NCI-H345 (cell line): ENCODE measurements around the gene FMN2.

Experiments used
- DNase-seq: peaks from one replicate; lab custom pipeline; 2025; lab: John Stamatoyannopoulos, UW

FMN2 gene

DNA sequence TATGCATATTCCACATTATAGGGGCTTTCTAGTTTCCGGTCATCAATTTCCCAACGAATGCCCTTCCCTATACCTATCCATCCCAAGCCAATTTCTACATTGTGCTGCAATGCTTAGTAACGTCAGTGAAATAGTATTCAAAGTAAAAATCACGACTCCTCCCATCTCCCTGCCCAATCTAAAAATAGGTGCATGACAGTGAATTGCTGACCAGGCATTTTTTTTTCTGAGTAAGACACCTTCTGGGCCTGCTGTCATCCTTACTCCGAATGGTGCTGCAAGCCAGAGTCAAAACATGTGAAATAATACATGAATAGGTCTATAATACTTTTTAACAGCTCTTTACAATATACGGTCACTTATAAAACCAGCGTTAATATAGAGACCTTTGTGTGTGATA is 400.1 kb downstream of the FMN2 start:
- no peak for DNase-seq

DNA sequence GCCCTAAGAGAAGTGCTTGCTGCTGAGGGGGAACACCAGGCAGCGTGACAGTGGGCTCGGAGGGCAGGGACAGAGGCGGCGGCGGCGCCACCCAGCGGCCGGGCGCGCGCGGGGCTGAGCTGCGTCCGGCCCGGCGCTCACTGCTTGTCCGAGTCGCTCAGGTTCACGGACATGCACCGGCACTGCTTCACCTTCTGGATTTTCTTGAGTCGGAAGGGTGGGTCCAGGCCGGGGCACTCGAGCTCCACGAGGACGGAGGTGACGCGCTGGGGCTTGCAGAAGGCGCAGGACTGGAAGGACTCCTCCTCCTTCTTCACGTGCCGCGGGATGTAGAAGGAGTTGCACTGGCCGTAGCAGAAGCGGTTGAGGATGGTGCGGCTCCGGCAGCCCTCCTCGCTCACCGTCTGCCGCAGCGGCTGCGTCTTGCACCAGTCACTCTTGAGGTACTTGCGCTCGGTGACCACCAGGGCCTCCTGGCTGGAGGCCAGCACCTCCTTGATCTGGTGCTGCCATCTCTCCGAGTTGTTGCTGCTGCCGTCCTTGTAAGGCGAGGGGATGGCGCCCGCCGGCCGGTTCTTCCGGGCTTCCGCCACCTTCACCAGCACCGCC is 401.3 kb downstream of the FMN2 start:
- no peak for DNase-seq

- no peak for DNase-seq
Measured at GRCh38 chr1:240495601-240496000, 403.9 kb downstream of the FMN2 start.

- DNase-seq: no peak
Measured at GRCh38 chr1:240496356-240496755, 404.7 kb downstream of the FMN2 start.

DNA sequence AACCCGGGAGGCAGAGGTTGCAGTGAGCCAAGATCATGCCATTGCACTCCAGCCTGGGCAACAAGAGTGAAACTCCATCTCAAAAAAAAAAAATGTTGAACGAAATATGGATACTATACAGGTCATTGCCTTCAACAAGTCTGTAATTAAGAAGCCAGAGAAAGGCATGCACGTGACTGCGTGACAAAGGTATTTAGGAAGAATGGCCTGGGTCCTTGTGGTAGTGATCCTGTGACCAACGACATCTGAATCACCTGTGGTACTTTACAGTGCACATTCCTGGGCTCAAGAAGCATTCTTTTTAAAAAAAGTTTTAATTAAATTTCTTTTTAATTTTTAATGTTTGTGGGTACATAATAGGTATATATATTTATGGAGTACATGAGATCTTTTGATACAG is 405.3 kb downstream of the FMN2 start:
- no peak for DNase-seq

DNA sequence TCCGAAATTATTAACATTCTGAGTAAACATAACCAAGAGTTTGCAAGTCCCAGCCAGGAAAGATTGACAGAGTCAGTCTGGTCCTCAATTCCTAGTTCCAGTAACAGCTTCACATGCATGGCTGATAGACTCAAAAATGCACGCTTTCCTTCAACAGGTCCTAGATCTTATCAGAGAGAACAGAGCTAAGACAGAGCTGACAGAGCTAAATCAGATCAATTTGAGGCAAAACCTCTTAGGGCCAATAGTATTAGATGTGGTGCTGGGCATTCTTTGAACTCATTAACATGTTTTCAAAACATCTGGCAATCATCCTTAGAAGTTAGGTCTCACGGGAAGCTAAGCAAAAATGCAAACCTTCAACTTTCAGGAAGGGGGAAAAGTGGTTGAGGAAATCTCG is 406.2 kb downstream of the FMN2 start:
- no peak for DNase-seq

DNA sequence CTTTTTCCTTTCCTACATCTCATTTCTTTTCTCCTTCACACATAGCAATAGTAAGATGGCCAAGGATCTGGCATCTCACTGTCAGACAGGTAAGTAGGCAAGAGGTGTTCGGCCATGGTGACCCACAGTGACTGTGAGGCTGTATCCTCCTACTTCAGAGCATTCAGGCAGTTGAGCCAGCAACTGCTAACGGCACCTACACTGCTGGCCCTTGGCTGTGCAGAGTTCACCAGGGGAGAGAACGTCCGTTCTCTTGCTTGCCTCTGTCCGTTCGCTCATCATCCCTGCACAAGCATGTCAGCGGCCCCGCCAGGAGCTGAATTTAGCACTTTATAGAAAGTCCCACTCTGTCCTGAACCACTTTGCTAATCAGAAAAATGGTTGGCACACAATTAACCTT is 406.7 kb downstream of the FMN2 start:
- no peak for DNase-seq

- DNase-seq: no peak
Measured at GRCh38 chr1:240499012-240499411, 407.3 kb downstream of the FMN2 start.

DNA sequence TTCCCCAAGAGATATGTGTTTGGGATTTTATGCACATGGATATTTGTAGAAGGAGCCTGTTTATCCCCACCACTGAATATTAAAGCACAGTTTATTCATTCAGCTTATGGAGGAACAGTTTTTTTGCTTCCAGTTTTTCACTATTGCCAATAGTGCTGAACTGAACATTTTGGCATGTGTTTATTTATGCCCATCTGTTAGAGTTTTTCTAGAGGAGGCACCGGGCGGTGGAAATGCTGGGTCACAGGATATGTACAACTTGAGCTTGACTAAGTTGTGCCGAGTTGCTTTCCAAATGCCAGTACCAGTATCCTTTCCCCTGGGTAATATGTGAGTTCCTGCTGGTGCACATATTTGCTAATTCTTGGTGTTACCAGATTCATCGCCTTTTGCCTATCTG is 409.0 kb downstream of the FMN2 start:
- no peak for DNase-seq

DNA sequence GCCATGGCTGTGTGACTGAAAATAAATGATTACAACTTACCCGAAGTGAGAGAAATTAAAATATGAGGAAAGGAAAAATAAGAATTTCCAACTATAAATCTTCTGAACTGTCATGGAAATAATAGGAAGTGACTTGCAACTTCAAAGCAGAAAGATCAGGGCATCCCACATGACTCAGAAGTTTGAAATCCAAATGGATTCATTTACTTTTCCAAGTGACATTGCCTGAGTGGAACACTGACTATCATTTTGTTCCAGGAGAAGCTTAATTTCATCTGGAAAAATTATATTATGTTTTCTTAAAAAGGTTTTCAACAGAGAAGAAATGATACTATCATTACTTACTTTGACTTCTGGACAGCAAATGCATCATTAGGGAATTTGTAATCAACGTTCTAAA is 409.4 kb downstream of the FMN2 start:
- no peak for DNase-seq

DNA sequence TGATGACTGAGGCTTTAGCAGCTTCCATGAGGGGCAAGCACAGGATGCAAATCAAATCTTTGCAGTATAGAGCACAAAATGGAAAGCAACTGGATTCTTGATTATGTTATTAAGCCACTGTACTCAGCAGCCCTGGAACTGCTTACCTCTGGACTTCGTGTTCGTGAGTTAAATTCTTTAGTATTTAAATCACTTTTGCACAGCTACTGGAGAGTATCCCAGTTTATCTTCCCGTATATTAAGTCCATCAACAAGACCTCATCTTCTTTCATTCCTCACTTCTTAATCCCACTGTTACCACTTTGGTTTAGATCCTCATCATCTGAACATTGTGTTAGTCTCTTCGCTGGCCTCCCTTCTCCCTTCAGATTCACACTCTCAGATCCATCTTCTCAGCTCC is 411.4 kb downstream of the FMN2 start:
- DNase-seq: no peak

GRCh38 chr1:240503558-240503957 is 411.9 kb downstream of the FMN2 start:
- DNase-seq: no peak

GRCh38 chr1:240506176-240506575 is 414.5 kb downstream of the FMN2 start:
- DNase-seq: no peak

GRCh38 chr1:240508201-240508600 is 416.5 kb downstream of the FMN2 start:
- DNase-seq: no peak

DNA sequence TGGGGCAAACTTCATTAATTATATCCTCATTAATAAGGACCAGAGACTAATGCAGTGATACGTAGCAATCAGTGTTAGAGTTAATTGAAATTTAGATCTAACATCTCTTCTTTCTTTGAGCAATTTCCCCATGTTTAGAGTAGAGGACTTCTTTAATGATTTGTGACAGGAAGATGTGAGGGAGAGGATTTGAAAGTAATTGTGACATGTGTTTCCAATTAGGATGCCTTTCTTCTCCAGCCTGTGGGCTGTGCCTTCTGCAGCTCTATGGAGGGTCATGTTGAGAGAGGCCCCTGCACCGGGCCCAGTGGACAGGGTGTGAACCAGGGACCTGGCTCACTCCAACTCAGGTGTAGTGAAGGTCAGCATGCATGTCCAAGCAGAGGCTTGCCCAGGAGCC is 417.3 kb downstream of the FMN2 start:
- no peak for DNase-seq

DNA sequence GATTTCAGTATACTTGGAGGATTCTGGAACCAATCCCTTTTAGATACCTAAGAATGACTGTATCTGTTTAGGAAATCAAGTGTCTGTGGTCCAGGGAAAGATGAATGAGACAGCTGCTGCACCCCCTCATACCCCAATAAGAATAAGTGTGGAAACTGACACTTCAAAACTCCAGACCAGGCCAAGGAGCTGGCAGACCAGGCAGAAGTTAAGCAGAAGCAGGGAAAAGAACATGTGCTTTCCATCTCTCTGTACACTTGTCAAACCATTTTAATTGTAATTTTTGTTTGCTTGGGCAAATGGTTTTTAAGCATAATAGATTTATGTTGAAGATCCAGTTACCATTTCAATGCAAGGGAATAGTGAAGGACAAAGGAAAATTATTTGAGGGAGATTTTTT is 420.1 kb downstream of the FMN2 start:
- no peak for DNase-seq

DNA sequence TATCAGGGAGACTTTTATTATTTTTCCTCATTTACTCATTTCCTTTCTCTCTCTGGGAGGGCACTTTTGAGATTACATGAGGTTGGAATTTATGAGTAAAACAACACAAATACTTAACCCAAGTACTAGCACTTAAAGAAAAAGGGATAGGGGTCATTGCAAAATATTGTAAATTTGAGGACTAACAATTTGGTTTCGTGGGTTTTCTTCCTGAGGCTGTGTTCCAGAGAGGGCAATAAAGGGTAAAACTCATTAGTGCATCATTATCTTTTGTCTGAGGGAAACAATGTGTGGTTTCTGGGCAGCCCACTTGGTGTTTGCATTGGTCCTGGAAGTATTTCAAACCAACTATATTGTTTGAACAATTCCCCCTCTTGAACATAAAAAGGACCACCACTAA is 423.8 kb downstream of the FMN2 start:
- no peak for DNase-seq

DNA sequence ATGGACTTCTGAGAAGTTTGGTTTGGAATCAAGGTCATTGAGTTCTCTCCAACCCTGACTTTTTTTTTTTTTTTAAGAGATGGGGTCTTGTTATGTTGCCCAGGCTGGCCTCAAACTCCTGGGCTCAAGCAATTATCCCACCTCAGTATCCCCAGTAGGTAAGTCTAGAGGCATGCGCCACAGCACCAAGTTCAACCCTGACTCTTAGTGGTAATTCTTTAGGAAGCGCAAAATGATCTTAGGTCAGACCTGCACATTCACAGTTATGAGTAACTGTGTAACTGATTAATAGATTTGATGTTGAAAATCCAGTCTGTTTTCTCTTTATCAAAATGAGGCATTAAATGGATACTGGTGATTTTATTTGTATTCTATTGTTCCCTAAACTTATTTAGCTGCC is 424.4 kb downstream of the FMN2 start:
- no peak for DNase-seq

DNA sequence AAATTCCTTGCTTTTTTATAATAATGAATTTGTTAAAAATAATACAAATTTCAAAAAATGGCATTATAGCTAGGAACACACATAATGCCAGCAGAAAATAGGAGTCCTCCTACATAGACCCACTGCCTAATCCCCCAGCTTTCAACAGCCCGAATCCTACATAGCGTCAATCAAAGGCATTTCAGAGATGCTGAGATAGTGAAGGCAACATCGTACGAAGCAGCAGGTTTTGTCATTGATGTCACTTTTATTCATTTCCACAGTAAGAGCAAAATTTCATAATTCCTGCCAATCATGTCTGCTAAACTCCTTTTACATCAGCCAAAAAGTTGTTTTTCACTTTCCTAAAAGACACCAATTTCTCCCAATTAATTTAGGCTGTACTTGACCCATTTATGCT is 426.2 kb downstream of the FMN2 start:
- DNase-seq: no peak

GRCh38 chr1:240522122-240522822 is 430.6 kb downstream of the FMN2 start:
- no peak for DNase-seq

DNA sequence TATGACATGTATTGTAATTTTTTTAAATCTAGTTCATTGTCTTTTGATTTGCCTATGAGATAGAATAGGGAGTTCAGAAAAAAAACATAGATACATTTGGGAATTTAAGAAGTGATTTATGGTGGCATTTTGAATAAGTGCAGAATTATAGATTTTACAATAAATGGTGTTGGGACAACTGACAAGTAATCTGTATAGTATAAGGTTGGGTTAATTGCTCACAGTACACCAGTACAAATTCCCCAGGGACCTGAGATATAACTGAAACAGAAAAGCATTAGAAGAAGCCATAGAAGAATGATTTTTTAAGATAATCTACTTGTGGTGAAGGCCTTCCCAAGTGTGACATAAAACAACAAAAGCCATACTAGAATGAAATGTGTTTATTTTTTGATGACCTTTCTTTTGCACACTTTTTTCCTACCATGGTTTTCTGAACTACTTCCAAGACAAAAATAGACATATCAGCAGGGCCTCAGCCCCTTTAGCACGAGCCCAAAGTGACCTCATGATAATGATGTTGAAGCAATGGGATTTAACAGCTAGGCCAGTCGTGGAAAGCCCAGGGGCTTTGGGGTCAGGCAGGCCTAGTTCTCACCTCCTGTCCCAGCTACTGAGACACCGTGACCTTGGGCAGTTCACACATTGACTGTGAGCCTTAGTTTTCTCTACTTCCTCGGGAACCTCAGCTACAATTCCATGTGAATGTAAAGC is 432.8 kb downstream of the FMN2 start:
- DNase-seq: no peak
